Measurements from ENCODE around the gene CACNA1A. TPM values are rescaled to one million over a fixed set of nuclear protein-coding genes. Genes with fewer than 3 reads are reported as not detected.
"Not testable (repeated sequence)": the region's sequence is repeated elsewhere in the genome, so short reads cannot be mapped to it uniquely, and the experiment has no call there.

The CACNA1A gene
- total RNA-seq, 4 donors from 2014 or later, result 0.33 to 0.75 (median 0.43) TPM

DNA sequence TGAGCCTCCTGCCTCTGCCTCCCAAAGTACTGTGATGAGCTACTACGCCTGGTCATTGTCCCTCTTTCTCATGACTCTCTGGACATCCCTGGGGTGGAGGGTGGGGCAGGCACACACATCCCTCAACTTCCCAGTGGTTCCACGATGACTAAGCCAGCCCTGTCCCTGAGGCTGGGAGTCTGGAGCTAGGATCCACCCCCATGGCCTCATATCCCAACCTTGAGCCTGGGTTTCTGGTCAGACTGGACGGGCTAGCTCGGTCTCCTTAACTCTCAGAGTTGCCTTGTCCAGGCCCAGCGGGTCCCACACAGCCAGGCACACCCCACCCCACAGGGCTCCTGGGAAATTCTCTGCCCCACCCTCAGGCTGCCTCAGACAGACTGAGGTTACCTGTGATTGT, 336.5 kb downstream of the CACNA1A start:
- TF ChIP-seq EP300 (IDR thresholded peaks at IDR 0.05) (no peak), POLR2AphosphoS5 (IDR thresholded peaks at IDR 0.05) (no peak)
- TF ChIP-seq, protein P1, sequence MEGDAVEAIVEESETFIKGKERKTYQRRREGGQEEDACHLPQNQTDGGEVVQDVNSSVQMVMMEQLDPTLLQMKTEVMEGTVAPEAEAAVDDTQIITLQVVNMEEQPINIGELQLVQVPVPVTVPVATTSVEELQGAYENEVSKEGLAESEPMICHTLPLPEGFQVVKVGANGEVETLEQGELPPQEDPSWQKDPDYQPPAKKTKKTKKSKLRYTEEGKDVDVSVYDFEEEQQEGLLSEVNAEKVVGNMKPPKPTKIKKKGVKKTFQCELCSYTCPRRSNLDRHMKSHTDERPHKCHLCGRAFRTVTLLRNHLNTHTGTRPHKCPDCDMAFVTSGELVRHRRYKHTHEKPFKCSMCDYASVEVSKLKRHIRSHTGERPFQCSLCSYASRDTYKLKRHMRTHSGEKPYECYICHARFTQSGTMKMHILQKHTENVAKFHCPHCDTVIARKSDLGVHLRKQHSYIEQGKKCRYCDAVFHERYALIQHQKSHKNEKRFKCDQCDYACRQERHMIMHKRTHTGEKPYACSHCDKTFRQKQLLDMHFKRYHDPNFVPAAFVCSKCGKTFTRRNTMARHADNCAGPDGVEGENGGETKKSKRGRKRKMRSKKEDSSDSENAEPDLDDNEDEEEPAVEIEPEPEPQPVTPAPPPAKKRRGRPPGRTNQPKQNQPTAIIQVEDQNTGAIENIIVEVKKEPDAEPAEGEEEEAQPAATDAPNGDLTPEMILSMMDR (IDR thresholded peaks at IDR 0.05), result no peak
- no peaks in the 10 kb centered on the region for H3K9me3 ChIP-seq
- H3K4me1 ChIP-seq, result peaks cover 45 to 64% (median 57%) of the 10 kb centered on the region in 4 donors
- H3K27me3 ChIP-seq, result no peaks in the 10 kb centered on the region
- no peak overlapping the region for H3K4me3 ChIP-seq
- intact Hi-C loops (cut with DNase I), result no loop called here
- H3K36me3 ChIP-seq, result no peaks in the 10 kb centered on the region
- no peak for DNase-seq (ENCODE audit: extremely low spot score)
- WGBS, result 44% methylated on average over 2 of the region's 5 CpGs
- peak overlapping the region in 2 of 4 donors; percentile 92 for H3K27ac ChIP-seq (replicated peaks in 1 of 4)

DNA sequence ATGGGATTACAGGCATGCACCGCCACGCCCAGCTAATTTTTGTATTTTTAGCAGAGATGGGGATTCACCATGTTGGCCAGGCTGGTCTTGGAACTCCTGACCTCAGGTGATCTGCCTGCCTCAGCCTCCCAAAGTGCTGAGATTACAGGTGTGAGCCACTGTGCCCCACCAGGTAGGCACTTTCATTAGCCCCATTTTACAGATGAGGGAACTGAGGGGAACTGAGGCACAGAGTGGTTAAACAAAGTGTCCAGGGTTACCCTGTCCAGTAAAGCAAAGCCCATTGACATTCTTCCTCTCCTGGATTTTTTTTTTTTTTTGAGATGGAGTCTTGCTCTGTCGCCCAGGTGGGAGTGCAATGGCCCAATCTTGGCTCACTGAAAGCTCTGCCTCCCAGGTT, 340.1 kb downstream of the CACNA1A start:
- WGBS, result 93% methylated on average over 3 of the region's 3 CpGs
- H3K9me3 ChIP-seq; H3K36me3 ChIP-seq; H3K27me3 ChIP-seq; DNase-seq (ENCODE audit: extremely low spot score); H3K4me3 ChIP-seq; intact Hi-C loops (cut with DNase I): not testable (repeated sequence)
- Histone ChIP-seq H3K4me1 (peaks cover 61 to 78% (median 68%) of the 10 kb centered on the region in 4 donors), H3K27ac (replicated peaks in 1 of 4) (peak overlapping the region; percentile 90 to 96 (median 92))

DNA sequence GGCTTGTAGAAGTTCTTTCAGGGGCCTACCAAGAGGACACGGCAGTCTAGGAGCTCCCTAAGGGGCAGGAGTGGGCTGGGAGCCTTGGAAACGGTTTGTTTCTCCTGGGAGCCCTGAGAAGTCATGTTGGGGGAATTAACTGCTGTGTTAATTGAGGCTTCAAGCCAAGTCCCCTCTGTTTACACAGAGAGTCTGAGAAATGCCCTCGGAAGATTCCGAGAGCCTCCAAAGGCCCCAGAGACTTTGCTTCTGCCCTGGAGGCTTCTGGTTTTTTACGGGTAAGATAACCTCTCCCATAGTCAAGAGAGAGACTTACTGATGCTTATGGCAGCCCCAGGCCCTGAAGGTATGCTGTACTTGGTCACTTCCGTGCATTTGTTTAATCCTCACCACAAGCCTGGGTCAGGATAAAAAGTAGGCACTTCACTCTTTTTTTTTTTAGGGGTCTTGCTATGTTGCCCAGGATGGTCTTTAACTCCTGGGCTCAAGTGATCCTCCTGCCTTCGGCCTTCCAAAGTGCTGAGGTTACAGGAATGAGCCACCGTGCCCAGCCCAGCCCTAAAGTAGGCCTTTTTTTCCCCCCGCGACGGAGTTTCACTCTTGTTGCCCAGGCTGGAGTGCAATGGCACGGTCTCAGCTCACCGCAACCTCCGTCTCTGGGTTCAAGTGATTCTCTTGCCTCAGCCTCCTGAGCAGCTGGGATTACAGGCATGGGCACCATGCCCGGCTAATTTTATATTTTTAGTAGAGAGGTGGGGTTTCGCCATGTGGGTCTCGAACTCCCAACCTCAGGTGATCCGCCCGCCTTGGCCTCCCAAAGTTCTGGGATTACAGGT, 340.9 kb downstream of the CACNA1A start:
- no peak for DNase-seq (ENCODE audit: extremely low spot score)
- intact Hi-C loops (cut with DNase I), result no loop called here
- Histone ChIP-seq H3K27me3 (no peaks in the 10 kb centered on the region), H3K4me3 (no peak overlapping the region), H3K9me3 (no peaks in the 10 kb centered on the region), H3K27ac (replicated peaks in 1 of 4) (peak overlapping the region; percentile 90 to 96 (median 92)), H3K36me3 (no peaks in the 10 kb centered on the region), H3K4me1 (peaks cover 61 to 78% (median 70%) of the 10 kb centered on the region in 4 donors)
- TF ChIP-seq POLR2A (IDR thresholded peaks at IDR 0.05; ENCODE audit: low read depth) (no peak), POLR2AphosphoS5 (IDR thresholded peaks at IDR 0.05) (no peak), EP300 (IDR thresholded peaks at IDR 0.05) (no peak)
- TF ChIP-seq, protein P1 (IDR thresholded peaks at IDR 0.05), result no peak
- WGBS, result 79% methylated on average over 16 of the region's 19 CpGs

DNA sequence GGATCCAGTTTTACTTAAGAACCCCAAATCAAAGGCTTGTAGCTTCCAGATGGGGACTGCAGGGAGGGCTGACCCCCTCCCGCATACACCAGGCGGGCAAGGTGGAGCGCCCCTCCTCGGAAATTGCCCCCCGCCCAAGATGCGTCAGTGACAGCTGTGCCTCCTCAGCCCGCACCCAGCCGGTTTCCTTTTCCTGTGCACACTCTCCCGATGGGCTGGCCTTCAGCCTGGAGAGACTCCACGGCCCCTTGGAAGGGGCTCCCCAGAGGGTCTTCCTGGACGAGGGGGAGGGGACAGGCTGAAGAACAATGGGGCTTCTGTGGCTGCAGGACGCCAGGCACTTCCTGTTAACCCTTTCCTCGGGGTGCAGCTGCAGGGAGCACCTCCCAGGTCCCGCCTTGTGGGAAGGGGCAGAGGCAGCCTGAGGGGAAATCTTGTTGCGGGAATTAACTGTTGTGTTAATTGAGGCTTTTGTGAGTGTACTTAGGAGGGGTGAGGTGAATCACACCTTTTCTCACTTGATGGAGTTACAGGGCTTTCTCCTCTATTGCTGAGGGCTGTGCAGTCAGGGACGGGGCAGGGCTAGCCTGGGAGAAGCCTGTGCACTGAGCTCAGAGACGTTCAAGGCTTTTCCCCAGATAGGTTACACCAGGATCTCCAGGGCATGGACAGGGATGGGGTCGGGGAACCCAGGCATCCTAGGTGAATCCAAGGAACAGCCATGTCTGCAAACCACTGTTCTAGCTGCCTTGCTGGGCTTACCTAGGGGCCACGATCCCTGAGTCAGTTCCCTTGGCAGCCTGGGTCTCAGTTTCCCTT, 341.7 kb downstream of the CACNA1A start:
- no peaks in the 10 kb centered on the region for H3K9me3 ChIP-seq
- intact Hi-C loops (cut with DNase I), result no loop called here
- H3K27ac ChIP-seq (replicated peaks in 1 of 4), result peak overlapping the region; percentile 90 to 96 (median 92)
- no peaks in the 10 kb centered on the region for H3K36me3 ChIP-seq
- TF ChIP-seq POLR2AphosphoS5 (IDR thresholded peaks at IDR 0.05) (peak; percentile 32 to 40), EP300 (IDR thresholded peaks at IDR 0.05) (peak; percentile 19), POLR2A (IDR thresholded peaks at IDR 0.05; ENCODE audit: low read depth) (no peak)
- TF ChIP-seq, protein P1 (IDR thresholded peaks at IDR 0.05), result no peak
- peak overlapping the region; percentile 47 to 56 (median 48) for H3K4me3 ChIP-seq
- 14% methylated on average over 16 of the region's 19 CpGs for WGBS
- no peak for DNase-seq (ENCODE audit: extremely low spot score)
- H3K4me1 ChIP-seq, result peaks cover 61 to 77% (median 70%) of the 10 kb centered on the region in 4 donors
- H3K27me3 ChIP-seq, result no peaks in the 10 kb centered on the region

Measured in esophagus muscularis mucosa (tissue), 4 donors.